Measurements from ENCODE around the gene TMEM132D. TPM values are rescaled to one million over a fixed set of nuclear protein-coding genes. Genes with fewer than 3 reads are reported as not detected.

Gene TMEM132D
- total RNA-seq, 2 donors from 2014 or later = not detected

- intact Hi-C loops (cut with DNase I) = no loop called here
- no peak for DNase-seq (ENCODE audit: low spot score)
Observed at GRCh38 chr12:129687731-129688130, 216.1 kb downstream of the TMEM132D start.

GRCh38 chr12:129681830-129682229 is 222.0 kb downstream of the TMEM132D start:
- DNase-seq (ENCODE audit: low spot score) = no peak
- intact Hi-C loops (cut with DNase I) = no loop called here

GRCh38 chr12:129681151-129681550 is 222.7 kb downstream of the TMEM132D start:
- no peak for DNase-seq (ENCODE audit: low spot score)
- intact Hi-C loops (cut with DNase I) = no loop called here

- intact Hi-C loops (cut with DNase I) = no loop called here
- no peak for DNase-seq (ENCODE audit: low spot score)
Observed at GRCh38 chr12:129676411-129676810, 227.4 kb downstream of the TMEM132D start.

GRCh38 chr12:129675947-129676346 is 227.9 kb downstream of the TMEM132D start:
- intact Hi-C loops (cut with DNase I) = no loop called here
- no peak for DNase-seq (ENCODE audit: low spot score)

- DNase-seq (ENCODE audit: low spot score) = no peak
- intact Hi-C loops (cut with DNase I) = no loop called here
Observed at GRCh38 chr12:129675496-129675895, 228.3 kb downstream of the TMEM132D start.

GRCh38 chr12:129673806-129674205 is 230.0 kb downstream of the TMEM132D start:
- DNase-seq (ENCODE audit: low spot score) = no peak
- intact Hi-C loops (cut with DNase I) = no loop called here

GRCh38 chr12:129672110-129672509 is 231.7 kb downstream of the TMEM132D start:
- DNase-seq (ENCODE audit: low spot score) = no peak
- intact Hi-C loops (cut with DNase I) = no loop called here

- intact Hi-C loops (cut with DNase I) = no loop called here
Observed at GRCh38 chr12:129670256-129670920, 233.4 kb downstream of the TMEM132D start.

GRCh38 chr12:129665414-129665813 is 238.4 kb downstream of the TMEM132D start:
- intact Hi-C loops (cut with DNase I) = no loop called here
- DNase-seq (ENCODE audit: low spot score) = no peak

More at GRCh38 chr12:129670256-129670920, 233.4 kb downstream of the TMEM132D start:
- DNase-seq (ENCODE audit: low spot score) = no peak

GRCh38 chr12:129662234-129662633 is 241.6 kb downstream of the TMEM132D start:
- no peak for DNase-seq (ENCODE audit: low spot score)
- intact Hi-C loops (cut with DNase I) = no loop called here

GRCh38 chr12:129660946-129661345 is 242.9 kb downstream of the TMEM132D start:
- intact Hi-C loops (cut with DNase I) = no loop called here
- no peak for DNase-seq (ENCODE audit: low spot score)

GRCh38 chr12:129659961-129660622 is 243.7 kb downstream of the TMEM132D start:
- intact Hi-C loops (cut with DNase I) = no loop called here
- no peak for DNase-seq (ENCODE audit: low spot score)

- intact Hi-C loops (cut with DNase I) = no loop called here
- no peak for DNase-seq (ENCODE audit: low spot score)
Observed at GRCh38 chr12:129657179-129657578, 246.6 kb downstream of the TMEM132D start.

- intact Hi-C loops (cut with DNase I) = no loop called here
- no peak for DNase-seq (ENCODE audit: low spot score)
Observed at GRCh38 chr12:129651951-129652350, 251.9 kb downstream of the TMEM132D start.

- DNase-seq (ENCODE audit: low spot score) = no peak
- intact Hi-C loops (cut with DNase I) = no loop called here
Observed at GRCh38 chr12:129641926-129642325, 261.9 kb downstream of the TMEM132D start.

- DNase-seq (ENCODE audit: low spot score) = no peak
- intact Hi-C loops (cut with DNase I) = no loop called here
Observed at GRCh38 chr12:129635021-129635685, 268.7 kb downstream of the TMEM132D start.

GRCh38 chr12:129631316-129631715 is 272.5 kb downstream of the TMEM132D start:
- no peak for DNase-seq (ENCODE audit: low spot score)
- intact Hi-C loops (cut with DNase I) = no loop called here

- intact Hi-C loops (cut with DNase I) = loop anchor here in 1 of 2 donors (10.0 kb wide), 1 partner anchor 295 kb away; no protein-coding TSS in a partner anchor
- DNase-seq (ENCODE audit: low spot score) = no peak
Observed at GRCh38 chr12:129629901-129630300, 273.9 kb downstream of the TMEM132D start.

- intact Hi-C loops (cut with DNase I) = loop anchor here in 1 of 2 donors (10.0 kb wide), 1 partner anchor 302 kb away; no protein-coding TSS in a partner anchor
- no peak for DNase-seq (ENCODE audit: low spot score)
Observed at GRCh38 chr12:129622566-129622965, 281.3 kb downstream of the TMEM132D start.
